Stomach (tissue), 9 donors: ENCODE results near the gene SLC25A4. TPM values are rescaled to one million over a fixed set of nuclear protein-coding genes. Genes with fewer than 3 reads are reported as not detected.

Experiments used
- DNase-seq, 2 donors: peaks; one replicate each; pipeline versions ENCODE4 v3.0.0 to v3.0.0-alpha.2; 2013 to 2019
- H3K27ac ChIP-seq, 5 donors: fragments of 200-600 bp in 4 of 5; sonication (generic) in 4 of 5; one replicate each; pipeline ENCODE4 v1.5.1; 2013 to 2019; ENCODE audit warnings: mild to moderate bottlenecking in 1 of 5, moderate library complexity in 1 of 5
- H3K27me3 ChIP-seq, 3 donors: fragments of 200-600 bp; sonication (generic); one replicate each; pipeline ENCODE4 v1.5.1; 2017 to 2019; ENCODE audit warnings: mixed run types in 1 of 3
- H3K36me3 ChIP-seq, 4 donors: fragments of 200-600 bp; sonication (generic); 1 replicate in 3 of 4; 2 replicates in 1 of 4; pipeline ENCODE4 v1.5.1; 2016 to 2019
- H3K4me1 ChIP-seq, 4 donors: fragments of 200-600 bp; sonication (generic); one replicate each; pipeline ENCODE4 v1.5.1; 2016 to 2019
- H3K4me3 ChIP-seq, 4 donors: fragments of 200-600 bp; sonication (generic) in 3 of 4; one replicate each; pipeline ENCODE4 v1.5.1; 2016 to 2019; ENCODE audit warnings: mild to moderate bottlenecking in 1 of 4
- H3K9me3 ChIP-seq, 4 donors: fragments of 200-600 bp; sonication (generic); one replicate each; pipeline ENCODE4 v1.5.1; 2016 to 2019
- EP300 ChIP-seq: sonication (generic); formaldehyde crosslinking; IDR thresholded peaks from one replicate; pipeline ENCODE4 v1.6.1; 2017; ENCODE audit warnings: antibody characterized with exemption
- POLR2A ChIP-seq, 4 donors: fragments of 450-650 bp; IDR thresholded peaks; one replicate each; pipeline ENCODE4 v1.6.1; 2016; ENCODE audit warnings: antibody characterized with exemption in 4 of 4, control low read depth in 2 of 4, mild to moderate bottlenecking in 1 of 4, moderate library complexity in 1 of 4
- POLR2AphosphoS5 ChIP-seq, 3 donors: sonication (generic); formaldehyde crosslinking; IDR thresholded peaks; one replicate each; pipeline ENCODE4 v1.6.1; 2016; ENCODE audit warnings: antibody characterized with exemption in 3 of 3
- WGBS, 5 donors: extraction: QIAGEN DNeasy Blood & Tissue Kit in 3 of 5; methylation state at CpG; one replicate each; pipeline versions ENCODE4 v1.1.5 to v1.1.7; 2013 to 2018; 5-methylcytosine and 5-hydroxymethylcytosine counted together
- intact Hi-C: fragments of 100-400 bp; cut with DNase I; formaldehyde crosslinking; loops from one replicate; pipeline ENCODE4 v1.15.1; 2023; ENCODE audit warnings: low total_unique reads
- polyA plus RNA-seq, 3 donors: library from polyadenylated mRNA; stranded (reverse); fragments of 200-250 nt; gene quantifications; one replicate each; pipeline ENCODE4 v1.2.3, GENCODE V29; 2013
- total RNA-seq, 5 donors: library from RNA; depleted of rRNA; stranded (reverse); fragments of >200 nt; gene quantifications; one replicate each; pipeline versions ENCODE4 v1.1.0 to v1.2.3, GENCODE V29; 2014 to 2016
- TF ChIP-seq, protein P1 (sequence below), 7 experiments: fragments of 450-650 bp in 4 of 7; fragments of 200-600 bp in 3 of 7; sonication (generic) in 3 of 7; IDR thresholded peaks; one replicate each; pipeline ENCODE4 v1.5.1; 2016 to 2019; ENCODE audit warnings: antibody characterized with exemption in 7 of 7, control low read depth in 2 of 7, mild to moderate bottlenecking in 1 of 7
- donor health status: healthy with polysubstance abuse.
- donor health status: Bipolar disorder and iron deficiency.
- donor health status: healthy.

The SLC25A4 gene
- total and polyA plus RNA-seq, 8 donors, result 10.7 to 140 (median 43.1) TPM

DNA sequence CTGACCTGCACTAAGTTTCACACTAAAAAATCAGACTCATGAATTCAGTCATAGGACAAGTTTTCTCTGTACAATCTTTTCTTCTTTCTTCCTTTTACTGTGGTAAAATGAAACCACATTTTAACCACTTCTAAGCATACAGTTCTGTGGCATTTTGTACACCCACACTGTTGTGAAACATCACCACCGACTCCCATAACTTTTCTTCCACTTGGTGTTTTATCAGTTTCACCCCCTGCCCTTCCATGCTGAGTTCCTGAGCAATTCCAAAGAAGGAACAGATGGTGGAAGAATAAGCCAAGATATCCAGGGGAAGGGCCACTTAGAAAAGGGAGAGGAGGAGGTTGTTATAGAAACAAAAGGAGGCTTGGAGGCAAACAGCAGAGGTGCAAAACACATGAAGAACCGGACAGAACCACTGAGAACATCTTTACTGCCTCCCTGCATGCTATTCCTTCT, 22.6 kb downstream of the SLC25A4 start:
- peak in 1 of 2 donors; percentile 28 for DNase-seq
- intact Hi-C loops, result no loop called here
- H3K27me3 ChIP-seq, result no peaks in the 10 kb centered on the region
- no peak overlapping the region for H3K27ac ChIP-seq
- TF ChIP-seq POLR2A (IDR thresholded peaks at IDR 0.05) (no peak), POLR2AphosphoS5 (IDR thresholded peaks at IDR 0.05) (no peak), EP300 (no peak)
- TF ChIP-seq, protein P1, sequence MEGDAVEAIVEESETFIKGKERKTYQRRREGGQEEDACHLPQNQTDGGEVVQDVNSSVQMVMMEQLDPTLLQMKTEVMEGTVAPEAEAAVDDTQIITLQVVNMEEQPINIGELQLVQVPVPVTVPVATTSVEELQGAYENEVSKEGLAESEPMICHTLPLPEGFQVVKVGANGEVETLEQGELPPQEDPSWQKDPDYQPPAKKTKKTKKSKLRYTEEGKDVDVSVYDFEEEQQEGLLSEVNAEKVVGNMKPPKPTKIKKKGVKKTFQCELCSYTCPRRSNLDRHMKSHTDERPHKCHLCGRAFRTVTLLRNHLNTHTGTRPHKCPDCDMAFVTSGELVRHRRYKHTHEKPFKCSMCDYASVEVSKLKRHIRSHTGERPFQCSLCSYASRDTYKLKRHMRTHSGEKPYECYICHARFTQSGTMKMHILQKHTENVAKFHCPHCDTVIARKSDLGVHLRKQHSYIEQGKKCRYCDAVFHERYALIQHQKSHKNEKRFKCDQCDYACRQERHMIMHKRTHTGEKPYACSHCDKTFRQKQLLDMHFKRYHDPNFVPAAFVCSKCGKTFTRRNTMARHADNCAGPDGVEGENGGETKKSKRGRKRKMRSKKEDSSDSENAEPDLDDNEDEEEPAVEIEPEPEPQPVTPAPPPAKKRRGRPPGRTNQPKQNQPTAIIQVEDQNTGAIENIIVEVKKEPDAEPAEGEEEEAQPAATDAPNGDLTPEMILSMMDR (IDR thresholded peaks at IDR 0.05), result no peak
- H3K9me3 ChIP-seq, result no peaks in the 10 kb centered on the region
- 34 to 49% (median 40%) methylated on average over 2 of the region's 2 CpGs for WGBS, 5 donors
- H3K36me3 ChIP-seq, result peaks cover 32 to 70% (median 58%) of the 10 kb centered on the region in 4 donors
- H3K4me3 ChIP-seq, result no peak overlapping the region
- peaks cover 0 to 11% (median 0%) of the 10 kb centered on the region in 4 donors for H3K4me1 ChIP-seq

DNA sequence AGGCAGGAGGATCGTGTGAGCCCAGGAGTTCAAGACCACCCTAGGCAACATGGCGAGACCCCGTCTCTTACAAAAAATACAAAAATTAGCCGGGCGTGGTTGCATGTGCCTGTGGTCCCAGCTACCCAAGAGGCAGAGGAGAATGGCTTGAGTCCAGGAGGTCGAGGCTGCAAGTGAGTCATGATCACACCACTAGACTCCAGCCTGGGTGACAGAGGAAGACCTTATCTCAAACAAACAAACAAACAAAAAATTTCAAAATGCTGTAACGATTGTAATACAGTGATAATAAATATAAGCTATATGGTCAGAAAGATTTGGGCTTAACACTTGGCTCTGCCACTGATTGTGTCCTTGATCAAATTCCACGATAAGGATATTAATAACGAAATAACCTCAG, 24.2 kb downstream of the SLC25A4 start:
- Histone ChIP-seq H3K9me3 (no peaks in the 10 kb centered on the region), H3K4me1 (peaks cover 0 to 14% (median 0%) of the 10 kb centered on the region in 4 donors), H3K4me3 (no peak overlapping the region), H3K27ac (no peak overlapping the region), H3K36me3 (peaks cover 29 to 57% (median 51%) of the 10 kb centered on the region in 4 donors), H3K27me3 (no peaks in the 10 kb centered on the region)
- TF ChIP-seq POLR2AphosphoS5 (IDR thresholded peaks at IDR 0.05), result no peak
- TF ChIP-seq, protein P1 (IDR thresholded peaks at IDR 0.05), result no peak
- TF ChIP-seq EP300, result no peak
- no peak for TF ChIP-seq POLR2A (IDR thresholded peaks at IDR 0.05)
- WGBS, 5 donors, result 81 to 90% (median 87%) methylated on average over 9 of the region's 9 CpGs
- intact Hi-C loops, result no loop called here
- DNase-seq, result no peak

DNA sequence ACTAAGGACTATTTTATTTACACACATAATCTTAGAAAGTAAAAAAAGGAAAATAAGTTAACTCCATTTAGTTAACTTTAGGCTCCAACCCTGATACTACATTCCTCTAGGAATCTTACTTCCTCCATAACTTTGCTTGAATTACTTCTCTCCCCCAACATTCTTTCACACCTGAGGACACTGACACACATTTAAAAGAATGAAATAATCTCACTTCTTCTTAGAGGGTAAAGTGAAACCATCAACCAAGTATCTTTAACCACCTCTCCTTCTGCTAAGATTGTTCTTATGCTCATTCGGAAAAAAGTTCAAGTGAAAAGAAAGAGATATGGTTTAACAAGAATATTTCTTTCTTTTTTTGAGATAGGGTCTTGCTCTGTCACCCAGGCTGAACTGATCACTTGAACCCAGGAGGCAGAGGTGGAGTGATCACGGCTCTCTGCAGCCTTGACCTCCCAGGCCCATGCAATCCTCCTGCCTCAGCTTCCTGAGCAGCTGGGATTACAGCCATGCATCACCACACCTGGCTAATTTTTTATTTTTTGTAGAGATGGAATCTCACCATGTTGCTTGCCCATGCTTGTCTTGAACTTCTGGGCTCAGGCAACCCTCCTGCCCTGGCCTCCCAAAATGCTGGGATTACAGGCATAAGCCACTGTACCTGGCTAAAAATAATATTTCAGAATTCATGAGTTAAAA, 28.5 kb downstream of the SLC25A4 start:
- H3K4me3 ChIP-seq, result no peak overlapping the region
- no peak overlapping the region for H3K27ac ChIP-seq
- no peaks in the 10 kb centered on the region for H3K9me3 ChIP-seq
- intact Hi-C loops, result no loop called here
- 89 to 100% (median 93%) methylated on average over 2 of the region's 2 CpGs for WGBS, 5 donors
- DNase-seq, result no peak
- H3K36me3 ChIP-seq, result peaks cover 28 to 61% (median 55%) of the 10 kb centered on the region in 4 donors
- peaks cover 0 to 15% (median 0%) of the 10 kb centered on the region in 4 donors for H3K4me1 ChIP-seq
- TF ChIP-seq POLR2AphosphoS5 (IDR thresholded peaks at IDR 0.05), result no peak
- TF ChIP-seq EP300, result no peak
- H3K27me3 ChIP-seq, result no peaks in the 10 kb centered on the region

DNA sequence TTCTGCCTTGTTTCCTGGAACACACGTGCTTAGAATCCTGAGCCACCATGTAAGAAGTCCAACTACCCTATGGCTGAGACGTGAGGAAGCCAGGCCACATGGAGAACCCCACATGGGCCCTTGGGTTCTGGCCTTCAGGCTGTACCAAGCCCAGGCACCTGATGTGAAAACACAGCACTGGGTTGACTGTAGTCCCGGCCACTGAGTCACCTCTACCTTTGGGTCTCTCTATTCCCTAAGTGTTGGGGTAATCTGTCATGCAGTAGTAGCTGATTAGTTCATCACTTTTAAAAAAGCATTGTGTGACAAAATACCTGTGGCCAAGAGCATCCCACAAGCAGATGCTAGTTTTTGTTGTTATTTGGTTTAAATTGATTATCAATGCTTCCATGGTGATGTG, 36.4 kb downstream of the SLC25A4 start:
- TF ChIP-seq POLR2AphosphoS5 (IDR thresholded peaks at IDR 0.05) (no peak), POLR2A (IDR thresholded peaks at IDR 0.05) (no peak), EP300 (no peak)
- TF ChIP-seq, protein P1 (IDR thresholded peaks at IDR 0.05), result no peak
- H3K27me3 ChIP-seq, result no peaks in the 10 kb centered on the region
- 87 to 96% (median 90%) methylated on average over 3 of the region's 3 CpGs for WGBS, 5 donors
- intact Hi-C loops, result no loop called here
- no peak for DNase-seq
- no peak overlapping the region for H3K27ac ChIP-seq
- H3K4me1 ChIP-seq, result peaks cover 0 to 13% (median 6%) of the 10 kb centered on the region in 4 donors
- no peaks in the 10 kb centered on the region for H3K9me3 ChIP-seq
- H3K36me3 ChIP-seq, result peaks cover 9 to 14% (median 13%) of the 10 kb centered on the region in 4 donors
- H3K4me3 ChIP-seq, result no peak overlapping the region

DNA sequence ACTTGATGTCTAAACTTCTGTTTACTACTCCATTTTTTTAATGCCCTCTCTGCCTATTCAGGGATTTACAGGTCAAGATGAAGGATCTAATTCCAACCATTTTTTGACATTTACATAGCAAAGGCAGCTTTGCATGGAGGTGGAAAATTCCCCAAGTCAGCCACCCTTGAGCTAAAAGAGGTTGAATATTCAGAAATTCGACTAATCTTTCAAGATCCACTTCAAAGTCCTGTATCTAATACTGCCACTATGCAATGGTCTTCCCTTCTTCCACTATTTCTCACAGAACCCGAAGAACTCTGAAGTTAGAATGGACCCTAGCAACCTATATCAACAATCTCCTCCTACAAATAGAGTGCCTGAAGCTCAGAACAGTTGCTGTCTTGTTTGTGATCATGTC, 39.2 kb downstream of the SLC25A4 start:
- Histone ChIP-seq H3K9me3 (no peaks in the 10 kb centered on the region), H3K27ac (no peak overlapping the region), H3K4me3 (no peak overlapping the region), H3K4me1 (peaks cover 0 to 23% (median 6%) of the 10 kb centered on the region in 4 donors), H3K36me3 (peaks cover 0 to 6% (median 5%) of the 10 kb centered on the region in 4 donors), H3K27me3 (no peaks in the 10 kb centered on the region)
- intact Hi-C loops, result no loop called here
- DNase-seq, result no peak
- TF ChIP-seq POLR2AphosphoS5 (IDR thresholded peaks at IDR 0.05), result no peak
- TF ChIP-seq EP300, result no peak
- TF ChIP-seq POLR2A (IDR thresholded peaks at IDR 0.05), result no peak
- TF ChIP-seq, protein P1 (IDR thresholded peaks at IDR 0.05), result no peak
- WGBS, 5 donors, result 61 to 81% (median 76%) methylated on average over 2 of the region's 2 CpGs
